Fibroblast of lung (primary cell): ENCODE measurements around the gene SERPINB6. TPM values are rescaled to one million over a fixed set of nuclear protein-coding genes. Genes with fewer than 3 reads are reported as not detected.

Experiments
- DNase-seq, 2 donors: peaks; one replicate each; pipeline versions ENCODE4 v3.0.0 to v3.0.0-alpha.2; 2010; ENCODE audit warnings: low read depth in 2 of 2
- H2AFZ ChIP-seq: 2 replicates; pipeline ENCODE4 v1.5.1; 2012; ENCODE audit warnings: low read length, control low read depth, inconsistent platforms
- H3K27ac ChIP-seq: 2 replicates; pipeline ENCODE4 v1.5.1; 2011; ENCODE audit warnings: low read length, control low read depth; ENCODE audit not compliant: insufficient read depth
- H3K27me3 ChIP-seq: 2 replicates; pipeline ENCODE4 v1.5.1; 2011; ENCODE audit warnings: mild to moderate bottlenecking, low read length; ENCODE audit not compliant: control insufficient read depth, insufficient read depth
- H3K36me3 ChIP-seq: 2 replicates; pipeline ENCODE4 v1.5.1; 2011; ENCODE audit warnings: low read length; ENCODE audit not compliant: control insufficient read depth, insufficient read depth
- H3K4me1 ChIP-seq: 2 replicates; pipeline ENCODE4 v1.5.1; 2011; ENCODE audit warnings: low read length; ENCODE audit not compliant: control insufficient read depth, insufficient read depth; ENCODE audit errors: extremely low read depth
- H3K4me2 ChIP-seq: 2 replicates; pipeline ENCODE4 v1.5.1; 2011; ENCODE audit warnings: low read length, control low read depth; ENCODE audit not compliant: insufficient read depth; ENCODE audit errors: extremely low read depth
- H3K4me3 ChIP-seq, 4 experiments: fragments of 200-600 bp in 1 of 4; sonication (generic) in 1 of 4; replicated peaks in 1 of 4; 2 replicates each; pipeline ENCODE4 v1.5.1; 2011 to 2016; ENCODE audit warnings: low read length in 4 of 4, low read depth in 3 of 4, mild to moderate bottlenecking in 3 of 4, control low read depth in 2 of 4, inconsistent platforms in 1 of 4, mixed read lengths in 1 of 4; ENCODE audit not compliant: insufficient read depth in 1 of 4; ENCODE audit errors: control extremely low read depth in 1 of 4
- H3K79me2 ChIP-seq: 2 replicates; pipeline ENCODE4 v1.5.1; 2012; ENCODE audit warnings: mild to moderate bottlenecking, low read length, inconsistent platforms; ENCODE audit not compliant: control insufficient read depth, insufficient read depth
- H3K9ac ChIP-seq: 2 replicates; pipeline ENCODE4 v1.5.1; 2011; ENCODE audit warnings: mild to moderate bottlenecking, low read length, control low read depth; ENCODE audit not compliant: insufficient read depth
- H3K9me3 ChIP-seq: 2 replicates; pipeline ENCODE4 v1.5.1; 2012; ENCODE audit warnings: low read depth, low read length; ENCODE audit not compliant: control insufficient read depth, insufficient read depth
- H4K20me1 ChIP-seq: 2 replicates; pipeline ENCODE4 v1.5.1; 2011; ENCODE audit warnings: low read length; ENCODE audit not compliant: control insufficient read depth, insufficient read depth; ENCODE audit errors: extremely low read depth
- EZH2 ChIP-seq: IDR thresholded peaks from 2 replicates; pipeline ENCODE4 v1.5.1; 2012; ENCODE audit warnings: low read length, control low read depth, mild to moderate bottlenecking; ENCODE audit errors: missing control alignments
- polyA plus RNA-seq, 2 donors: library from polyadenylated mRNA; depleted of rRNA in 1 of 2; stranded (reverse) in 1 of 2; unstranded in 1 of 2; fragments of >200 nt; gene quantifications; 2 replicates each; pipeline ENCODE4 v1.2.1, GENCODE V29; 2011 to 2012; ENCODE audit warnings: missing spikeins in 1 of 2
- total RNA-seq: library from RNA; depleted of rRNA; stranded (reverse); fragments of >200 nt; gene quantifications from 2 replicates; pipeline ENCODE4 v1.2.1, GENCODE V29; 2014
- TF ChIP-seq, protein P1 (sequence below), 2 donors: IDR thresholded peaks in 1 of 2; conservative IDR thresholded peaks in 1 of 2; 1 replicate in 1 of 2; 2 replicates in 1 of 2; pipeline ENCODE4 v1.5.1; 2011 to 2012; ENCODE audit warnings: low read length in 2 of 2, control low read depth in 1 of 2, inconsistent platforms in 1 of 2, low read depth in 1 of 2, mild to moderate bottlenecking in 1 of 2

SERPINB6 gene
- total and polyA plus RNA-seq, 2 donors (not counting 1 experiment from before 2014, with no cell fraction given), result 83.9 to 181 TPM

DNA sequence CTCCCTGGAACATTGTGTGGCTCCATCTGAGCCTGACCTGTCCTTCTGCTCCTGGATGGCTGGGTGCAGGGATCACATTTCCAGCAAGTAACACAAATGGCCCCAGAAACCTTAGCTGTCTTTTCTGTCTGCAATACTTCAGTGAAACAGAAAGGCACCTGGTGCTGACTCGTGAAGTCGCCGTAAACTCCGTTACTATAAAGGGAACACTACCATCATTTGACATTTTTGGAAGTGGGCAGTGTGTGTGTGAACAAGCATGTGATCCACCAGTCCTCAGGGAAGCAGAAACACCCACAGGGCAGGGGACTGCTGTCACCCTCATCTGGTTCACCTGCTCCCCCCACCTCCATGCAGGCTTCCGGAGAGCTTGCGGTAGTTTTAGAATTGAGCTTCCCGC lies 23.9 kb downstream of the SERPINB6 start:
- H3K4me2 ChIP-seq, result no peak overlapping the region
- no peak overlapping the region for H3K27ac ChIP-seq
- H3K36me3 ChIP-seq, result peaks cover 12% of the 10 kb centered on the region
- no peaks in the 10 kb centered on the region for H3K4me1 ChIP-seq
- no peaks in the 10 kb centered on the region for H3K9me3 ChIP-seq
- no peak overlapping the region for H3K4me3 ChIP-seq
- H3K79me2 ChIP-seq, result no peaks in the 10 kb centered on the region
- H3K9ac ChIP-seq, result no peak overlapping the region
- no peak for DNase-seq
- no peak for TF ChIP-seq EZH2
- TF ChIP-seq, protein P1, sequence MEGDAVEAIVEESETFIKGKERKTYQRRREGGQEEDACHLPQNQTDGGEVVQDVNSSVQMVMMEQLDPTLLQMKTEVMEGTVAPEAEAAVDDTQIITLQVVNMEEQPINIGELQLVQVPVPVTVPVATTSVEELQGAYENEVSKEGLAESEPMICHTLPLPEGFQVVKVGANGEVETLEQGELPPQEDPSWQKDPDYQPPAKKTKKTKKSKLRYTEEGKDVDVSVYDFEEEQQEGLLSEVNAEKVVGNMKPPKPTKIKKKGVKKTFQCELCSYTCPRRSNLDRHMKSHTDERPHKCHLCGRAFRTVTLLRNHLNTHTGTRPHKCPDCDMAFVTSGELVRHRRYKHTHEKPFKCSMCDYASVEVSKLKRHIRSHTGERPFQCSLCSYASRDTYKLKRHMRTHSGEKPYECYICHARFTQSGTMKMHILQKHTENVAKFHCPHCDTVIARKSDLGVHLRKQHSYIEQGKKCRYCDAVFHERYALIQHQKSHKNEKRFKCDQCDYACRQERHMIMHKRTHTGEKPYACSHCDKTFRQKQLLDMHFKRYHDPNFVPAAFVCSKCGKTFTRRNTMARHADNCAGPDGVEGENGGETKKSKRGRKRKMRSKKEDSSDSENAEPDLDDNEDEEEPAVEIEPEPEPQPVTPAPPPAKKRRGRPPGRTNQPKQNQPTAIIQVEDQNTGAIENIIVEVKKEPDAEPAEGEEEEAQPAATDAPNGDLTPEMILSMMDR (conservative IDR thresholded peaks at IDR 0.05 in 1 of 2, IDR thresholded peaks at IDR 0.05 in 1 of 2; ENCODE audit: low read depth in 1 of 2, low read length in 2 of 2), result no peak
- H4K20me1 ChIP-seq, result no peaks in the 10 kb centered on the region
- H2AFZ ChIP-seq, result no peak overlapping the region
- H3K27me3 ChIP-seq, result no peaks in the 10 kb centered on the region

DNA sequence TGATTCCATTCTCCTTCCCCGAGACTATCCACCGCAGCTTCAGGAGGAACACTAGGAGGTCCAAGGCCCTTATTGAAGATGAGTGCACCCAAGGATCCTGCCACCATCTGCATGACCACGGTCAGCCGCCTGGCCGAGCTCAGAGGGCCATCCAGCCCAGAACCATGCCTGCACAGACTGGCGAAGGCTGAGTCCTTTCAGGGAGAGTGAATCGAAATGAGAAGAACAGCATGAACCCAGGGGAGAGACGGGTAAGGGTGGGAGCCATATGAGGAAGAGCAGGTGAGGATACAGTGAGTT lies 26.3 kb downstream of the SERPINB6 start:
- DNase-seq, result no peak
- Histone ChIP-seq H3K4me1 (no peaks in the 10 kb centered on the region), H3K4me2 (no peak overlapping the region), H3K79me2 (no peaks in the 10 kb centered on the region), H3K27ac (no peak overlapping the region), H4K20me1 (no peaks in the 10 kb centered on the region), H3K27me3 (no peaks in the 10 kb centered on the region), H2AFZ (no peak overlapping the region), H3K9ac (no peak overlapping the region), H3K4me3 (no peak overlapping the region), H3K9me3 (no peaks in the 10 kb centered on the region), H3K36me3 (peaks cover 8% of the 10 kb centered on the region)
- TF ChIP-seq EZH2, result no peak
- TF ChIP-seq, protein P1 (conservative IDR thresholded peaks at IDR 0.05 in 1 of 2, IDR thresholded peaks at IDR 0.05 in 1 of 2; ENCODE audit: low read depth in 1 of 2, low read length in 2 of 2), result no peak

GRCh38 chr6:2944405-2945152 lies 26.8 kb downstream of the SERPINB6 start:
- H2AFZ ChIP-seq, result no peak overlapping the region
- no peak overlapping the region for H3K4me2 ChIP-seq
- TF ChIP-seq, protein P1 (conservative IDR thresholded peaks at IDR 0.05 in 1 of 2, IDR thresholded peaks at IDR 0.05 in 1 of 2; ENCODE audit: low read depth in 1 of 2, low read length in 2 of 2), result no peak
- no peak for TF ChIP-seq EZH2
- peaks cover 8% of the 10 kb centered on the region for H3K36me3 ChIP-seq
- H3K79me2 ChIP-seq, result no peaks in the 10 kb centered on the region
- no peaks in the 10 kb centered on the region for H3K9me3 ChIP-seq
- no peak overlapping the region for H3K27ac ChIP-seq
- no peak overlapping the region for H3K9ac ChIP-seq
- no peaks in the 10 kb centered on the region for H3K4me1 ChIP-seq
- H4K20me1 ChIP-seq, result no peaks in the 10 kb centered on the region
- no peak for DNase-seq
- H3K4me3 ChIP-seq, result no peak overlapping the region
- no peaks in the 10 kb centered on the region for H3K27me3 ChIP-seq
